ENCODE data around the gene TRRAP. TPM values are rescaled to one million over a fixed set of nuclear protein-coding genes. Genes with fewer than 3 reads are reported as not detected.

The TRRAP gene
- total RNA-seq, 1 donor from 2014 or later = 18.3 TPM

GRCh38 chr7:98978672-98979071, 100.3 kb downstream of the TRRAP start:
- no peak for DNase-seq (ENCODE audit: low read depth)
- no peak for TF ChIP-seq CTCF (conservative IDR thresholded peaks at IDR 0.05; ENCODE audit: low read depth, low read length)
- no peak overlapping the region for H3K4me3 ChIP-seq (ENCODE audit: low read depth, low read length)

- DNase-seq (ENCODE audit: low read depth) = no peak
- no peak for TF ChIP-seq CTCF (conservative IDR thresholded peaks at IDR 0.05; ENCODE audit: low read depth, low read length)
- no peak overlapping the region for H3K4me3 ChIP-seq (ENCODE audit: low read depth, low read length)
Observed at GRCh38 chr7:98981701-98982100, 103.4 kb downstream of the TRRAP start.

GRCh38 chr7:98982686-98983085, 104.4 kb downstream of the TRRAP start:
- DNase-seq (ENCODE audit: low read depth) = no peak
- no peak overlapping the region for H3K4me3 ChIP-seq (ENCODE audit: low read depth, low read length)
- no peak for TF ChIP-seq CTCF (conservative IDR thresholded peaks at IDR 0.05; ENCODE audit: low read depth, low read length)

GRCh38 chr7:98984126-98984525, 105.8 kb downstream of the TRRAP start:
- no peak for TF ChIP-seq CTCF (conservative IDR thresholded peaks at IDR 0.05; ENCODE audit: low read depth, low read length)
- no peak overlapping the region for H3K4me3 ChIP-seq (ENCODE audit: low read depth, low read length)
- no peak for DNase-seq (ENCODE audit: low read depth)

- no peak for DNase-seq (ENCODE audit: low read depth)
- H3K4me3 ChIP-seq (ENCODE audit: low read depth, low read length) = no peak overlapping the region
- TF ChIP-seq CTCF (conservative IDR thresholded peaks at IDR 0.05; ENCODE audit: low read depth, low read length) = no peak
Observed at GRCh38 chr7:98985406-98985805, 107.1 kb downstream of the TRRAP start.

- no peak overlapping the region for H3K4me3 ChIP-seq (ENCODE audit: low read depth, low read length)
- no peak for DNase-seq (ENCODE audit: low read depth)
- no peak for TF ChIP-seq CTCF (conservative IDR thresholded peaks at IDR 0.05; ENCODE audit: low read depth, low read length)
Observed at GRCh38 chr7:98985945-98986344, 107.6 kb downstream of the TRRAP start.

- H3K4me3 ChIP-seq (ENCODE audit: low read depth, low read length) = no peak overlapping the region
- DNase-seq (ENCODE audit: low read depth) = no peak
- TF ChIP-seq CTCF (conservative IDR thresholded peaks at IDR 0.05; ENCODE audit: low read depth, low read length) = no peak
Observed at GRCh38 chr7:98988641-98989040, 110.3 kb downstream of the TRRAP start.

Measured in epithelial cell of proximal tubule (primary cell).